GM18907 (cell line): ENCODE data around the gene ESRRA.

Experiments
- ATAC-seq: cut with Tn5 transposase; IDR thresholded peaks from one replicate; pipeline ENCODE4 v1.9.1; 2021; ENCODE audit warnings: mild to moderate bottlenecking, moderate library complexity; ENCODE audit not compliant: unreplicated experiment

ESRRA gene

GRCh38 chr11:64305075-64305690 is at the start of gene ESRRA:
TSS of gene ESRRA (plus strand) at chr11:64305524. CDS start at chr11:64307180, 1,656 bp downstream.
- ATAC-seq = peak; percentile 71

- no peak for ATAC-seq
These were observed 49.0 kb upstream of the ESRRA start for GRCh38 chr11:64256300-64256699.

DNA sequence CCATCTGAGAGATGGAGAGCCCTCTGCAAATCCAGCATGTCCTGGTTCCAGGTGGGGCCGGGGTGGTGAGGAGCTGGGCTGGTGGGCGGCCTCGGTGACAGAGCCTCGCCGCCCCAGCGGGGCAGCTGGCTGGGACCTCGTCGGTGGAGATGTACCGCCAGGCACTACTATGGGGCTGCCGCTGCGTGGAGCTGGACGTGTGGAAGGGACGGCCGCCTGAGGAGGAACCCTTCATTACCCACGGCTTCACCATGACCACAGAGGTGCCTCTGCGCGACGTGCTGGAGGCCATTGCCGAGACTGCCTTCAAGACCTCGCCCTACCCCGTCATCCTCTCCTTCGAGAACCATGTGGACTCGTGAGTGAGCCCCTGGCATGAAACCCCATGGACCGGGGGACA is 47.0 kb upstream of the ESRRA start:
- no peak for ATAC-seq

DNA sequence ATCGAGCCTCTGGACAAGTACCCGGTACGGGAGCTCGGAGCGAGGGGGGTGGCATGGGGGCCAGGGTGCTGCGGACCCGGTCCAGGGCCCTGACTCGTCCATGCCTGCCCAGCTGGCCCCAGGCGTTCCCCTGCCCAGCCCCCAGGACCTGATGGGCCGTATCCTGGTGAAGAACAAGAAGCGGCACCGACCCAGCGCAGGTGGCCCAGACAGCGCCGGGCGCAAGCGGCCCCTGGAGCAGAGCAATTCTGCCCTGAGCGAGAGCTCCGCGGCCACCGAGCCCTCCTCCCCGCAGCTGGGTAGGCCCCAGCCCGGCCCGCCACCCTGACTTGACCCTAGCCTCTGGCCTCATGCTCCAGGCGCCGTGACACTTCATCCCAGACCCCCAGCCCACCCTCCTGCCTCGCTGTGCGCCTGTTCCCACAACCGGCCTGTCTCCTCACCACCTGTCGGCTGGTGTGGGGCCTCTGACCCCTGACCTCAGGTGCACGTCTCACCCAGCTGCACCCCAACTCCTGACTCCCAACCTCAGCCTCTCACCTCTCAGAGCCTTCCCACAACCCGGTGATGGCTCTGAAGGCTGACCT is 46.3 kb upstream of the ESRRA start:
- ATAC-seq = no peak

- no peak for ATAC-seq
These were observed 45.7 kb upstream of the ESRRA start for GRCh38 chr11:64259533-64260067.

- ATAC-seq = no peak
These were observed 45.1 kb upstream of the ESRRA start for GRCh38 chr11:64260147-64260708.

DNA sequence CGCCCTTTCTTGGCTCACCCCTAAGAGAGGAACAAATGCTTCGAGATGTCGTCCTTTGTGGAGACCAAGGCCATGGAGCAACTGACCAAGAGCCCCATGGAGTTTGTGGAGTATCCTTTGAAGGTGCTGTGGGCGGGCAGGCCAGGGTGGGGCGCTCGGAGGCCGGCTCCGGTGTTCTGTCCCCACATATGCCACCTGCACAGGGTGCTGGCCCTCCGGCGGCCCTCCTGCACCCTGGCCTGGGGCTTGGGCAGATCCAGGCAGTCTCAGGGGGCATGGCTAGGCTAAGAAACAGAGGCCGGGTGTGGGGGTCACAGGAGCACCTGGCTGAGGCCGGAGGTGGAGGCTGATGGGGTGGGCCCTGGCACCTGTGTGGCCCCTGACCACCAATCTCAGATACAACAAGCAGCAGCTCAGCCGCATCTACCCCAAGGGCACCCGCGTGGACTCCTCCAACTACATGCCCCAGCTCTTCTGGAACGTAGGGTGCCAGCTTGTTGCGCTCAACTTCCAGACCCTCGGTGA is 43.7 kb upstream of the ESRRA start:
- ATAC-seq = no peak

DNA sequence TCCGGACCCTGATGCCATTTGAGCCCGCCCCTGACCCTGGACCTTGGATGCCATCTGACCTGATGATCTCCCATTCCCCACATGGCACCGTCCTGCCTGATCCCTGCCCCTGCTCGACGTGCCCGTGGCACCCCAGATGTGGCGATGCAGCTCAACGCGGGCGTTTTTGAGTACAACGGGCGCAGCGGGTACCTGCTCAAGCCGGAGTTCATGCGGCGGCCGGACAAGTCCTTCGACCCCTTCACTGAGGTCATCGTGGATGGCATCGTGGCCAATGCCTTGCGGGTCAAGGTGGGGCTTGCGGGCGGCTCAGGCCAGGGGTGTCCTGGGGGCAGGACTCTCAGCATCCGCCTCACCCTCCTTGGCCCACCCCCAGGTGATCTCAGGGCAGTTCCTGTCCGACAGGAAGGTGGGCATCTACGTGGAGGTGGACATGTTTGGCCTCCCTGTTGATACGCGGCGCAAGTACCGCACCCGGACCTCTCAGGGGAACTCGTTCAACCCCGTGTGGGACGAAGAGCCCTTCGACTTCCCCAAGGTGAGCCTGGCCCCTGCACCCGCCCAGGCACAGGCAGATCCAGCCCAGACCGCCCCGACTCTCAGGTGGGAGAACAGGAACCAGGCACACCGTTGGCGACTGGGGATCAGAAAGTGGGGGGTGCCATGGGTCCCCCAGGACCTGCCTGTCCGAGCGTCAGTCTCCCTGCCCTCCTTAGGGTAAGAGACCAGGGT is 42.9 kb upstream of the ESRRA start:
- ATAC-seq = no peak

- no peak for ATAC-seq
These were observed 42.0 kb upstream of the ESRRA start for GRCh38 chr11:64263021-64263946.

GRCh38 chr11:64263947-64264317 is 41.4 kb upstream of the ESRRA start:
- ATAC-seq = no peak

- no peak for ATAC-seq
These were observed 40.9 kb upstream of the ESRRA start for GRCh38 chr11:64264371-64264852.

DNA sequence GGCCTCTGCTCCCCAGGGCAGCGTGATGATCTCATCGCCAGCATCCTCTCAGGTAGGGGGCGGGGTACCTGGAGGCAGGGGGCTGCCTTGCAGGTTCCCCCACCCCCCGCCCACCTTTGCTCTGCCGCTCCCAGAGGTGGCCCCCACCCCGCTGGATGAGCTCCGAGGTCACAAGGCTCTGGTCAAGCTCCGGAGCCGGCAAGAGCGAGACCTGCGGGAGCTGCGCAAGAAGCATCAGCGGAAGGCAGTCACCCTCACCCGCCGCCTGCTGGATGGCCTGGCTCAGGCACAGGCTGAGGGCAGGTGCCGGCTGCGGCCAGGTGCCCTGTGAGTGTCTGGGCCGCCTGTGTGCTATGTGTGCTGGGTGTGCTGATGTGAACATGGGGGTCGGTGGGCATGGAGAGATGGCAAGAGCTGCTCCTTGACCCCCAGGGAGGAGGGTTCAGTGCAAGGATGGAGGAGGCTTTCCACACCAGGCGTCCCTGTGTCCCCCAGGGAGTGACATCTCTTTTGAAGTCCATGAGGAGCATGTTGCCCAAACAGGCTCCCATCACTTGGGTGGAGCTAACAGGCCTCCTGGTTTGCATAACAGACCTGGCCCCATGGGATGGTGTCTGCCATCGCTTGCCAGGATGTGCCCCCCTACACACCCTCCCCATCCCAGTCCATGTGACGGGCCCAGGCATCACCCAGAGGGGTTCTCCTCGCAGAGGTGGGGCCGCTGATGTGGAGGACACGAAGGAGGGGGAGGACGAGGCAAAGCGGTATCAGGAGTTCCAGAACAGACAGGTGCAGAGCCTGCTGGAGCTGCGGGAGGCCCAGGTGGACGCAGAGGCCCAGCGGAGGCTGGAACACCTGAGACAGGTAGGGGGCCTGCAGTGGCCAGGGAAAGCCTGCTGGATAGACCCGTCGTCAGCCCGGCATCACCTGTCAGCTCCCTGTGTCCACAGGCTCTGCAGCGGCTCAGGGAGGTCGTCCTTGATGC is 39.9 kb upstream of the ESRRA start:
- no peak for ATAC-seq

- ATAC-seq = no peak
These were observed 39.0 kb upstream of the ESRRA start for GRCh38 chr11:64266339-64266738.

DNA sequence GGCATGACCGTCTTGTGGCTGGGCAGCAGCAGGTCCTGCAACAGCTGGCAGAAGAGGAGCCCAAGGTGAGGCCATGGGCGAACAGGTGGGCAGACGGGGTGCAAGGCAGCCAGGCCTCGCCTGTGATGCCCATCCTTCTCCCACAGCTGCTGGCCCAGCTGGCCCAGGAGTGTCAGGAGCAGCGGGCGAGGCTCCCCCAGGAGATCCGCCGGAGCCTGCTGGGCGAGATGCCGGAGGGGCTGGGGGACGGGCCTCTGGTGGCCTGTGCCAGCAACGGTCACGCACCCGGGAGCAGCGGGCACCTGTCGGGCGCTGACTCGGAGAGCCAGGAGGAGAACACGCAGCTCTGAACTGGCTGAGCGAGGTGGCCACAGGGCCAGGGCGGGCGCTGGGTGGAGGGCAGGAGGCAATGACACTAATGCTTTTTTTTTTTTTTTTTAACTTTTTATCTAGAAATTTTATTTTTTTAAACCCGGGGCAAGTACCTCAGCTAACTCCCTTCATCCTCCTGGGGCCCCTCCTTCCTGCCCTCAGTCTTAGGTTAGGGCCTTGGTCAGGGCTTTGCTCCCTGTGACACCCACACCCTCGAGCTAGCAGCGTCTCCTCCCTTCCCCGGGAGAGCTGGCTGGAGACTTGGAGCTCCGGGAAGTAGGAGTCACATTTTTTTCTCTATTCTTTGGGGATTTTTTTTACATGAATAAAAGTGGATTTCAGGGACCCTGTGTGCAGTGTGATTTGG is 37.9 kb upstream of the ESRRA start:
- ATAC-seq = no peak

DNA sequence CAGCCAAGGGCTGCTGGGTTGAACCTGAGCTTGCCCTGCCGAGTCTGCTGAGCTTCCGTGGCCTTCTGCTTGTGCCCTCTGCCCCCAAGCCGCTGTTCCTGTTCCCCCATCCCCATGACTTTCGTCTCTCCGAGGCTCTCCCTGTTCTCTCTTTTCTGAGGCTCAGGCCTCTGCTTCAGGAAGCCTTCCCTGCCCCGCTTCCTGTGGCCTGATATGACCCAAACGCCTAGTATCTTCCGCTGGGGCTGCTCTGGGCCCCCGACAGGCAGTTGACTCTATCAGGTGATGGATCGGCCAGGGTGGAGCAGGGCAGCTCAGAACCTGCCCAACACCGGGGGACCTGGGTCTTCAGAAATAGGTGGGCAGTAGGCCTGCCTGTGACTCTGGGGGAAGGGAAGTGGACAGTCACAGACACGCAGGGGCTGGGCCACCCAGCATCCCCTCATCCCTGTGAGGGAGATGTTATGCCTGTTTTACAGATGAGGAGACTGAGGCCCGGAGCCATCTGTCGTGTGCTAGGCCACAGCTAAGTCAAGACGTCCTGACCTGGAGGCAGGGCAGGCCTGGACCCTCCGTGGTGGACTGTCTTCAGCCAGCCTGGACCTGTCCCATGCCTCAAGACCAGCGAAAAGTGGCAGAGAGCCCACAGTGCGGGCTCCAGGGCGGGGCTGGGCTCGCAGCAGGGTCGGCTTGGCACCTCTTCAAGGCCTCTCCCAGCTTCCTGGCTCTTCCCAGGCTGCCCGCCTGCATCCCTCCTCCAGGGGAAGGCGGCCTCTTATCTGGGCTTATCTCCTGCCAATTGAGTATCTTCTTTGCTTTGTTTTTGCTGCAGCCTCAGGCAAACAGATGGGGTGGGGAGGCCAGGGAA is 37.1 kb upstream of the ESRRA start:
- no peak for ATAC-seq

- peak; percentile 10 for ATAC-seq
These were observed 36.3 kb upstream of the ESRRA start for GRCh38 chr11:64268893-64269539.
